HG03469 (cell line): ENCODE measurements around the gene FAAH.

Source experiments
- ATAC-seq: cut with Tn5 transposase; IDR thresholded peaks from one replicate; pipeline ENCODE4 v1.9.1; 2021; ENCODE audit warnings: mild to moderate bottlenecking, moderate library complexity, moderate number of reproducible peaks; ENCODE audit not compliant: unreplicated experiment

The FAAH gene

DNA sequence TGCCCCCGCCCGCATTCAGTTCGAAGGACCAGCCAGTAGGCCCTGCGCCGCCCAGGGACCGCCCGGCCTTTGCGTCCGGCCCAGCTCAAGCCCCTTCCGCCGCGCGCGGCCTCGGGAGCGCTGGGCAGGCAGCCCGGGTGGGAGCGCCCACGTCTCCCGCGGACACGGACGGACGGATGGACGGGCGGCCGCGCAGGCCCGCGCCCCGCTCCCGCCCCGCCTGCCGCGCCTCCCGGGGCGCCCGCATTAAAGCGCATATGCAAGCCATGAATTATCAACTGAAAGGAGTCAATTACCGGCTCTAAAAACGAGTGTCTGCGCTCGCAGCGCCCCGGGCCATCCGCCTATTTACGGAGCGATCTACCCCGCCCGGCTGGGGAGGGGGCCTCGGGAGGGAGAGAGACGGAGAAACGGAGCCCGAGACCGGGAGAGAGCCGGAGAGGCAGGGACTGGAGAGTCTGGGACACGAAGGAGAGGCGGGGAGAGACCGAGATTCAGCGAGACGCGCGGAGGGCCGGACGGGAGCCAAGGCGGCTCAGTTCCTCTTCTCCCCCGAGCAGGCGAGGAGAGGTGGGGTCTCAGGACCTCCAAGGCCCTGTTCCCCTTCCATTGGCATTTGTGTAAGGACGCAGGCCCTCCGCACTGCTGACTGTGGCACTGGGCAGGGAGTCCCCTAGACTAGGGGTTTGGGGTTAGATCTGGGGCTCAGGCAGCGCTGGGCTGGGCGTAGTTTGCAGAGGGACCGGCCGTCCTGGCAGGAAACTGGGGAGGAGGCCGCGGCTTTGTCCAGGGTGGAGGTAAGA, 54.2 kb downstream of the FAAH start:
- no peak for ATAC-seq

DNA sequence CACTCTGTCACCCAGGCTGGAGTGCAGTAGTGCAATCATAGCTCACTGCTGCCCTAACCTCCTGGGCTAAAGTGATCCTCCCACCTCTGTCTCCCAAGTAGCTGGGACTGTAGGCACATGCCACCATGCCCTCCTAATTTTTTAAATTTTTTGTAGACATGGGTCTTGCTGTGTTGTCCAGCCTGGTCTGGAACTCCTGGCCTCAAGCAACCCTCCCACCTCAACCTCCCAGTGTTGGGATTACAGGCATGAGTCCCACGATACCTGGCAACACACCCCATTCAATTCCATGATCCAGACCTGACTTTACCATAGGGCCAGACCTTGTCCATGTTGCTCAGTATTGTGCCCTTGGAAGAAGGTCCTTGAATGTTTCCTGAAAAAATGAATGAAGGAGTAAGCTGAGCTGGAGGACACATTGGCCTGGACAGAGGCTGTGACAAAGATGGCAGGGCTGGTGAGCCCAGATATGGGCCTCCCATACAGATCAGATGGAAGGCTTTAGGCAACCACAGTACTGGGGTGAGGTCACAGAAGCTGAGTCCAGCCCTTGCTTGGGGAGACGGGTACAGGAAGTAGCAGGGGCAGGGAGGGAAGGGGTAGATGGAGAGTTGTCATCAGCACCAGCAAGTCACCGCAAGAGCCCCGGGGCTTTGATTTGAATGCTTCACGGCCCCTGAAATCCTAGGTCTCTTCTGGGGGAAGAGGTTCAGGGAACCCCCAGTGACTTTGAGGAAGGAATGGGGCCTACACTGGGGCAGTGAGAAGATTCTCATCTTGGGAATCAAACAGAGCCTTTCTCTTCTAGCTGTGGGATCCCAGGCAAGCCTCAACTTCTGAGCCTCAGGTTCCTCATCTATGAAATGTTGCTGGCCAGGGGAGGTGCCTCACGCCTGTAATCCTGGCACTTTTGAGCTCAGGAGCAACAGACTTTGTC, 55.4 kb downstream of the FAAH start:
- ATAC-seq, result no peak

DNA sequence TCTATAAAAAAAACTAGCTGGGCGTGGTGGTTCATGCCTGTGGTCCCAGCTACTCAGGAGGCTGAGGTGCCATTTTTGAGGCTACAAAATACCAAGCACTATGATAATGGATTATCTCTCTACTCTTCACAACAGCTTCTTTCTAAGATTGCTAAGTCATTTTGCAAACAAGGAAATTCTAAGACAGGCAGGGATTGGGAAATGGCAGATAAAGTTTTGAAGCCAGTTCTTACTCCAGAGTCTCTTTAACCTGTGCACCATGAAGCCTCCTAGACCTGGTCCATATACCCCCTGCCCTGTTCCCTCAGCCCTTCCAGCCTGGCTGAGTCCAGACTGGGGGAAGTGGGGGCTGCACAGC, 56.0 kb downstream of the FAAH start:
- no peak for ATAC-seq

DNA sequence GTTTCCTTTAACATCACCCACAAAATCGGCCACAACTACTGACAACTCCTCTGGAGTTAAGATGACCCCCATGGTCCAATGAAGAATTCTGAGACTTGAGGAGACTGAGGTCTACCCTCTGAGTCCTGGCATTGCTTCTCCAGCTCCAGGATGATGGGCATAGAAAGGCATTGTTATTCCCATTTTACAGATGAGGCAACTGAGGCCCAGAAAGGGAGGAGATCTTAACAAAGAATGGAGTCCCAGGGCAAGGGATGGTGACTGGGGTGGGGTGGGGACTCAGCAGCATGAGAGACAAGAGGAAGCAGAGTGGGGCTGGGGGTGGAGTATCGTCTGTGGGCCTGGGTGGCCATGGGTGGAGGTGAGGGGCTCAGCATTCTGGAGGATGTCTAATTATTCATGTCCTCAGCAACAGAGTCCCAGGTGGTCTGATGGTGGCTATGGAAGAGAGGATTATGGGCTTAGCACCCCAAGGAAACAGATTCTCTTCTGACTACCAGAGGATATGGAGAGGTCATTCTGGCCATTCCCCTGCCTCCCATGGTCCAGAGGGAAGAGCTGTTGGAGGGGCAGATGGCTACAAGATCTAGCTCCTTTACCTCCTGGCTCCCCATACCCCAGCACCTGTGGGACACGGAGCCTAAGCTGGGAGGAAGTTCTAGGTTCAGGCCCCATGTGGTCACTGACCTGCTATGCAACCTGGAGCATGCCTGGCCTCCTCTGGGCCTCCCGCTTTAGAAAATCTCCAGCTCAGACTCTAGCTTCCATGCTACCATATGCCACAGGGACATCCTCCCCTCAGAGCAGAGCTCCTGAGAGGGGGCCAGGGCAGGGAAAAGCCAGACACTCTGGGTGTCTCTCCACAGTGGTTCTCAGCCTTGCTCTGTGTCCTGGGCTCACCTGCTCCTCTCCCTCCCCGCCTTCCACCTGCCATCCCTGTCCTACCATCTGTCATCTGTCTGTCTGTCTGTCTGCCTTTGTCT, 58.1 kb downstream of the FAAH start:
- ATAC-seq, result no peak

DNA sequence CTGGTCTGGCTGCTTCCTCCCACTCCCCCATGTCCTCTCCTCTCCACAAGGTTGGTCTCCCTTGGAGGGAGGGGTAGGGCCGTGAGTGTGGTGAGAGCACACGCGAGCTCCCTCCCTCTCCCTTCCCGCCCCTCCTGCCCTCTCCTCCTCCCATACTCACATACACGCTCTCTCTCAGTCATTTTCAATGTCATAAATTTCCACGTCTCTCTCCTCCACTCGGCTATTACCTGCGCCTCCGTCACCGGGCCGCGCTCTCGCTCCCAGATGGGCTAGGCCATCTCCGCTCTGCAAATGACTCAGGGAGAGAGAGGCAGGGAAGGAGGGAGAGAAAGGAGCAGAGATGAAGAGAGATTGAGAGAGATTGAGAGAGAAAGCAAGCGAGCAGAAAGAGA, 58.8 kb downstream of the FAAH start:
- no peak for ATAC-seq

DNA sequence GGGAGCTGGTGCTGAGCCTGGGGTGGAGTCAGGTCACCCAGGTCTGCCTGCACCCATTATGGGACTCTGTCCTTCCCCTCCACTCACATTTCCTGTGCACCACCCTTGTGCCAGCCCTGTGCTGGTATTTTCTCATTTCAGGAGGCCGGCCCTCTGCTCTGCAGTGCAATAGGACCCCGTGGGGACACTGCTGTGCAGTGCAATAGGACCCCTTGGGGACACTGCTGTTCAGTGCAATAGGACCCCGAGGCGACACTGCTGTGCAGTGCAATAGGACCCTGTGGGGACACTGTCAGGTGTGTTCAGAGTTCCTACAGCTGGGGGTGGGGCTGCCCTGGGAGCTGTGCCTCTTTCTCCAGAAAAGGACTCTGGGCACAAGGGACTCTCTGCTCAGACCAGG, 59.3 kb downstream of the FAAH start:
- ATAC-seq, result no peak

DNA sequence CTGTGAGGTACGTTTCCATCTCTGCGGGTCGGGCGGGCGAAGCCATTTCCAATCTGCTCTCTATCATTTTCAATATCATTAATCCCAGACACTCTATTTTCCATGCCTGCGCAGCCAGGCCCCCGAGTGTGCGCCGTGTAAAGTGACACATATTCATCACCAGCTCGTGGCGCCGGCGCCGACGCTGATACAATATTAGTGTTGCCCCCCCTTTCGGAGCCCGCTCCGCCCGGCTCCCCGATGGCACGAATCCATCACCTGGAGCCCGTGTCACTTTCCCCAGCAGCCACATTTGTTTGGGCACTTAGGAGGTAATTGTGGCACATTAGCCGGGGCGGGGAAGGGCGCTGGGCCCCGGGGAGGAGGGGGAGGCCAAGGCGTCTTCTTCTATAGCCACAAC, 61.8 kb downstream of the FAAH start:
- no peak for ATAC-seq

DNA sequence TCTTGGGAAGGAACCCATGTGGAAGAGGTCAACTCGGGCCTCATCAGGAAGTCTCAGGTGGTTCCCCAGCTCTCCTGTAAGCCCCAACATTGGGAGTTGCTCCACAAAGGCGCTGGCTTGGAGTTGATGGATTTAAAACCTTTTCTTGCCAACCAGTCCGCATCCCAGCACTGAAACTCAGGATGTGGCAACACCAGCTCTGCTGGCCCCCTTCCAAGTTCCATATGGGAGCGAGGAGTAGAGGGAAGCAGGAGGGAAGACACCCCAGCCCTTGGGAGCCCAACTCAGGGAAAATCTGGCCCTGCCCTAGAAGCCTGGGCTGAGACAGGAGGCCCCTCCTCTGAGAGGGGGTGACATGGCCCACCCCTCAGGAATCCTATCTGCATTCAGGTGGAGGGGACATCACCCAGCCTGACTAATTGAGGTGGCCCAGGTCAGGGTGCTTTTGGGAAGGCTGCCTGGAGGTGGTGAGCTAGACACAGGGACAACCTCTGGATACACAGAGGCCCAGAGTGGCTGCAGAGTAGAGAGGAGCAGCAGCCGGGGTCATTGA, 62.4 kb downstream of the FAAH start:
- no peak for ATAC-seq

DNA sequence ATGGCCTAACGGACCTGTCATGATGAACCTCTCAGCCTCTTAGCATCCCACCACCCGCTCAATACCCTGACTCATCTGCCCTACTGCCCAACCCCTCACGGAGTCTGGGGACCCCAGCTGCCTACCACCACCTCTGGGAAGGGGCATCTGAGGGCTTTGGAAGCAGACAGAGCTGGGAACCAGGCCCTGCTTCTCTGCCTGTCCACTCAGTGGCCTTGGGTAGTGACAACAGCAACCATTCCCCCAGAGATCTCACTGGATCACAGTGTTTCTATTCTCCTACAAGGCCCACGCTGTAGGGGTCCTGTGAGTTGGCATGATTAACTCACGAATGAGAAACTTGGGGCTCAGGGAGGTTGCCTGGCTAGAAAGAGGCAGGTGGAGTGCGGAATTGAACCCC, 63.1 kb downstream of the FAAH start:
- ATAC-seq, result no peak

DNA sequence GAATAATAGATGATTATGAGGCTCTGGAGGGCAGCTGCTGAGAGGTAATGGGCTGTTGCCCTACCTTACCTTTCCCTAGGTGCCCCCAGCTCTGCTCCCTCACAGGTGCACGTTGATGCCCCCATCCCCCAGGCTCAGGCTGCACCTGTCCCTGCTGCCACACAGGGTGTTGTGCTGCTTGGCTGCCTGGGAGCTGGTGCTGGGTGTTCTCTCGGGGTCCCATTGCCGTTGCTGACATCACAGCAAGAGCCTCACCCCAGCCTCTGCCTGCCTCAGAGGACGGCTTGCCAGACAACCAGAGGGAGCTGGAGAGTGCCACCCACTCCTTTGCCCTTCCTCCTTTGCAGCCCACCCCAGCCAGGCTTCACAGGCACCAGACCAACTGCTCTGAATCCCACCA, 64.1 kb downstream of the FAAH start:
- ATAC-seq, result no peak

DNA sequence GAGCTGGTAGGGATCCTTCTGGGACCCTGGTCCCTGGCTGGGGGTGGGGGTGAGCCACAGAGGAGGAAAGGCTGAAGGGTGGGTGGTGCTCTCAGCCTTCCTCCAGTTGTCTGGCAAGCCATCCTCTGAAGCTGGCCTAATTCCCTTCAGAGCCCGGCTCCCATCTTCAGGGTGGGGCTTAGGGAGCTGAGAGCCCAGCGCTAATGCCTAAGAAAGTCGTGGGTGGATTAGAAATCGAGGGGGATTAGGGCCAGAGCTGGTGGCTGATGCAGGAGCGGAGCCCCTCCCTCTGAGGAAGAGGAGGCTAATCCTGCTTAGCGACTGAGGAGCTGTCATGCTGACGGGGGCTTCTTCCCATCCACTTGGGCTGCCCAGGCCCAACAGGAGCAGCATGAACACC, 64.7 kb downstream of the FAAH start:
- no peak for ATAC-seq

DNA sequence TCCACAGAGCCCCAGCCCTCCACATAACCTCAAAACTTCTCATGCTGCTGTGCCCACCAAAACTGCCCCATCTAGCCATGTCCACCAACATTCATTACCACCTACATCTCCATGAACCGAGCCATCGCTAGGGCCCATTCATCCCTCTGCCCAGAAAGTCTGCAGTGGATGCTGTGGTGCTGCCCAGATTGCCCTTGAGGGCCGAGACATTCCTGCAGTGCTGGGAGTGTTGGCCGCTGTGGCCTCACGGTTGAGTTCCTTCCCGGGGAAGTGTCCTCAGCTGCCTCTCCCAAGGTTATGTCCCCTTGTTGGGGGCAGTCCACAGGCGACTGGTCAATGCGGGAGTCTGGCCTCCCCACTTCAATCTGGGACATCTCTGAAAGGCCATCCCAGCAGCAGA, 65.2 kb downstream of the FAAH start:
- no peak for ATAC-seq

DNA sequence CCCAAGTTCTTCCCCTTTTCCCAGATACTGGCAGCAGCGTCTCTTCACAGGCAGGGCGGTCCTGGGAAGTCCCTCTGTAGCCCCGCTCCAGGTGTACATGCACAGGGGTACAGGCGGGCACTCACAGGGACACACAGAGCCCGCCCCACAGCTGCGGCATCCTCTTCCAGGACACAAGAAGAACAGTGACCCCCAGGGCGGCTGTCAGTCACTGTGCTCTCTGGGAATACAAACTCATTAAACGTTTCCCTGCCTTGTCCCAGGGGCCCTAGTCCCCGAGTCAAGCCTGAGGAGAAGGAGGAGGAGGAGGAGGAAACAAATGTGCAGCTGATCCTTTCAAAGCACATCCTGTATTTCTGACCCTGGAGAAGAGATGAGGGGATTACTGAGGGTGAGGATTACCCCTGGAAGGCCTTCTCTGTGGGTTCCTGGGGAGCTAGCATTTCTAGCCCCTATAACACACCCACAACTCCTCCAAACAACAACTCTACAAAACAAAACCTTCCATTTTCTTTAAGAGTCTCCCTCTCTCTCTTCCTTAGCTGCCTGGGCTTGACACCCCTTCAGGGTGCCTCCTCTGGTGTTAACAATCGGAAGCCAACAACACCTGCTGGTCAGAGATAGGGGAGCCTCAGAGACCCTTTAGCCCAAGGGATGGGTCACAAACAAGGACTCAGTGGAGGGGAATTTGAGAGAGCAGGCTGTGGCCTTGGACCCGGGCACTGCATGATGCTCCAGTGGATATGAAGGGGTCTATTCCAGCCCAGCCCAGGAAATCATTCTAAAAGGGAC, 67.1 kb downstream of the FAAH start:
- ATAC-seq, result no peak

DNA sequence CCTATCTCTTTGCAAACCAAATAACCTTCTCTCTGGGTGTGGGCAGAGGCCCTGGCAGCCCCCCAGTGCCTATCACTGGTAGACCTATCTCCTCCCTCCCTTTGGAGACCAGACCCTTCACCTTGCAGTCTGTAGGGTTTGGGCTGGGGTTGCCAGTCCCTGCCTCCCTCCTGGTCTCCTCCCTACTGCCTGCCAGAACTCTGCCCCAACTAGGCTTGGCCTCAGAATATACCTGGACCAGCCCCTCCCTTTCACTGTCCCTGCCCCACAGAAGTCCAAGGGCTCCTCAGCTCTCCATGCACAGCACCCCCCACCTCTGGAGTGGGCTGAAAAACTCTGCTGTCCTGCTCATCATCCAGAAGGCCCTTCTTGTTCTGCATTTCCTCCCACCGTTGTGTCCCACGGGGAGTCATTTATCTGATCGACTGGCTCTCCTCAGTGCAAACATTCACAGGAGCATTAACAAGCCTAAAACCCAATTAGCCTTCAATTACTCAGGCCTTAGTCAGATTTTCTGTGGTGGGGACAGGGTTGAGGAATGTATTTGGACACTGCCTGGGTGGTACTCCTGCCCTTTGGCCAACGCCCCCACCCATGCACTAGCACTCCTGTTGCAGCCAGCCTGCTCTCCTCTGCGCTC, 67.8 kb downstream of the FAAH start:
- no peak for ATAC-seq
